ENCODE results near the gene AHCTF1.
"Not testable (repeated sequence)": the region's sequence is repeated elsewhere in the genome, so short reads cannot be mapped to it uniquely, and the experiment has no call there.

DNA sequence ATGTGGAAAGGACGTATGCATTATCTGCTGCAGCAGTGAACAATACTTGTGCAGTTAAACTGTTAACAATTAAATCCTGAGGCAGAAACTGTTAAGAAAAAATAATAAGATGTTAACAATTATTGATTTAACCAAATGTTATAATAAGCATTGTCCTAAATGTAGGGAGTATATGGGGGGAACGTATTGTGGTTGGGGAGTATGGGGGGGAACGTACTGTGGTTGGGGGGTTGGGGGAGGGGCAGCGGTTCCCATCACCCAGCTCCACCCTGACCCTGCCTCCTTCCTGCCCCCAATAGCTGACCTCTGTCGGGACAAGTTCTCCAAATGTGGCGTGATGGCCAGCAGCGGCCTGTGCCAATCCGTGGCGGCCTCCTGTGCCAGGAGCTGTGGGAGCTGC is 114.0 kb downstream of the AHCTF1 start:
- TF ChIP-seq, protein P1, sequence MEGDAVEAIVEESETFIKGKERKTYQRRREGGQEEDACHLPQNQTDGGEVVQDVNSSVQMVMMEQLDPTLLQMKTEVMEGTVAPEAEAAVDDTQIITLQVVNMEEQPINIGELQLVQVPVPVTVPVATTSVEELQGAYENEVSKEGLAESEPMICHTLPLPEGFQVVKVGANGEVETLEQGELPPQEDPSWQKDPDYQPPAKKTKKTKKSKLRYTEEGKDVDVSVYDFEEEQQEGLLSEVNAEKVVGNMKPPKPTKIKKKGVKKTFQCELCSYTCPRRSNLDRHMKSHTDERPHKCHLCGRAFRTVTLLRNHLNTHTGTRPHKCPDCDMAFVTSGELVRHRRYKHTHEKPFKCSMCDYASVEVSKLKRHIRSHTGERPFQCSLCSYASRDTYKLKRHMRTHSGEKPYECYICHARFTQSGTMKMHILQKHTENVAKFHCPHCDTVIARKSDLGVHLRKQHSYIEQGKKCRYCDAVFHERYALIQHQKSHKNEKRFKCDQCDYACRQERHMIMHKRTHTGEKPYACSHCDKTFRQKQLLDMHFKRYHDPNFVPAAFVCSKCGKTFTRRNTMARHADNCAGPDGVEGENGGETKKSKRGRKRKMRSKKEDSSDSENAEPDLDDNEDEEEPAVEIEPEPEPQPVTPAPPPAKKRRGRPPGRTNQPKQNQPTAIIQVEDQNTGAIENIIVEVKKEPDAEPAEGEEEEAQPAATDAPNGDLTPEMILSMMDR (IDR thresholded peaks at IDR 0.05), result not testable (repeated sequence)
- not testable (repeated sequence) for TF ChIP-seq POLR2A (IDR thresholded peaks at IDR 0.05)
